ENCODE data around the gene NATD1.

NATD1 gene

DNA sequence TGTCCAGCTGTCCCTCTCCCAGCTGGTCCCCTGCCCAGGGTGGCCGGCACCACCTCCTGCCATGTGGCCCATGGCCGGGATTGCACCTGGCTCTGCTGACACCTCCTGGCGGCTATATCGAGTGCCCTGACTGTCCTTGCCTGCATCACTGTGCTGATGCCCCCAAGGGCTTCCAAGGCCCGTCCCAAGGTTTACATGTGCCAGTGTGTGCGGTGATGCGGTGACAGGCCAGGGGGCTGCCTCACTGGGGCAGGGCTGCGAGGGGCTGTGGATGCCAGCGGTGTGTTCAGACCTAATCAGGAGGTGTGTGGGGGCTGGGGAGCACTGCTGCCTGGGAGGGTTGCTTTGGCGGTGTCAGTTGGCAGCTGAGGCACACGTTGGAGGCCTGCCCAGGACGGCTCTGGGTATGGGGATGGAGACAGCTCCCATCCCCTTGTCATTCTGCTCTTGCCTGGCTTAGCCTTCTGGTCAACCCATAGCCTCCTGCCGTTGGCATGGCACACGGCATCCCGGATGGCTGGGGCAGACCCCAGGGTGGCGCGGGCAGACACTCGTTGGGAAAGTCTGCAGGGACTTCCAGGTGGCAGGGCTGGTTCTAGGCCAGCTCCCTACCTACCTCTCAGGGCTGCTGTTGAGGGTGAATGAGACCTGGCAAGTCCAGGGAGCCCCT is 36.8 kb upstream of the NATD1 start:
- DNase-seq (ENCODE audit: low read depth in 3 of 3), result no peak

DNA sequence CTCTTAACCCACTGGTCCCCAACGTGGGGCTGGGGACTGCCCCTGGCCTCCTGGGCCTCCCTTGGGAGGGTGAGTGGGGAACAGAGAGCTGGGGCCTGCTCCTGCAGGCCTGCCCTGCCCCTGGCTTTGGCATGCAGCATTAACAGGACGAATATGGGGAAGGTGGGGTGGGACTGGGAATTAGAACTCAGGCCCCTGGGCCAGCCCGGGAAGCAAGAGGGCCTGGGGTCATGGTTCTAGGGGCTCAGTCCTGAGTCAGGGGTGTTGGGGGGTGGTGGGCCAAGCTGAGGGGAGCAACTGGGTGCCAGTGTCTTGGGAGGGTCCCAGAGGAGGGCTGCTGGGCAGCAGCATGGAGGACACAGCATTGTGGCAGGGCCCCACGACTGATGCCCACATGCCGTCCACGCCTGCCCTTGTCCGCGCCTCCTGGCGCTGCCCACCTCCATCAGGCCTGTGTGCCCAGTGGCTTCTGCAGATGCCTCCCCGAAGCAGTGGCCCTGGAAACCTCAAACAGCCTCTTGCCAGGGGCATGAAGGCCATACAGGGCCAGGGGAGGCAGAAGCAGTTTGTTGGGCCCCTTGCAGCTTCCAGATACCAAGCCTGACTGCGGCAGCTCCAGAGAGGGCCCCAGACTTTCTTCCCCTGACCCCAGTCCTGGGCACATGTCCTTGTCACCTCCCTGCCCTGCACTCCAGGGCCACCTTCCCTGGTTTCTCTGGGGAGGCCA is 36.1 kb upstream of the NATD1 start:
- DNase-seq (ENCODE audit: low read depth in 3 of 3), result no peak

DNA sequence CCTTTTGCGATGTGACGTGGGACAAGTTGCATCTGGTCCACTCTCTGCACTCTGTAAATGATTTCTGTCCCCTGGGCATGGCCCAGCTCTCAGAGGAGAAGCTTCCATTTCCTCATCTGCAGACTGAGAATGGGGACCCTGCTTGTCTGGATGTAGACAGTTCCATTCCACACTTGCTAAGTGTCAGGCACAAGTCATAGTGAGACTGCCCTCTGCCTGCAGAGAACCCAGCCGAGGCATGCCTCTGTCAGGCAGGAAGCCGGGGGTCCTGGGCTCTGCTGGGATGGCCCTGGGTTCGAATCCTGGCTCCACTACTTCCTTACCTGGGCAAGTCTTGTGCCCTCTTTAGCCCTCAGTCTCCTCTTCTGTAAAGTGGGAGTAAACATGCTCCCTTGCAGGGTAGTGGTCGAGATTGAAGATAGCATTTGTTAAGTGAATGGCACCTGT is 35.4 kb upstream of the NATD1 start:
- peak in 1 of 3 experiments; percentile 50 for DNase-seq (ENCODE audit: low read depth in 3 of 3)

DNA sequence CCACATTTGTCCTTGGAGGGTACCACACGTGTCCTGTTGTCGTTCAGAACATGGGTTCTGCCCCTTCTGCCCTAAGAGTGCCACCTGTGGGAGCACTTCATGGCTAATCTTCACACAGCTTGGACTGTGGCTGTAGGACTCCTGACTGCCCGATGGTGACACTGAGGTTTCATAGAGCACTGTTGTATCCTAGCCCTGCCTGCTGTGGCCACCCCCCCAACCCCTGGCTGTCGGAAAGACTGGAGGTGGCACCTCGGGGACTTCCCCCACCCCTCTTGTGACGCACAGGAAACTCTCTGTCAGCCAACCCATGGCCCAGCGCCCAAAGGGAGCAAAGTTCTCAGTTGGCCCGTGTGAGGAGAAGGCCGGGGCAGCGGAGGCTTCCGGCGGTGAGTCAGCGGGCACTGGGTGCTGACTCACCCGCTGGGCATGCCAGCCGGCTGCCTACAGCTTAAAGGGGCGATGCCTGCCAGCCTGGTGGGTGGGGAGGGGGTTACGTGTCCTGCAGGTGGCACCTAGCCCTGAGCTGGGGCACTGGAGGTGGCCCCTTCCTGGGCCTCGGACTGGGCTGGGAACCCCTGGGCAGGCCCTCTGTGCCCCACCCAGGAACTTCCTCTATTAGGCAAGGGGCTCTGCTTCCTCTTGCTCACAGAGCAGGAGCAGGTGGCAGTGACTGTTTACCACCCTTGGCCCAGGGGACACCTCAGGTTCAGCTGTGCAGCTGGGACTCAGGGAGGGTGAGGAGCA is 34.7 kb upstream of the NATD1 start:
- DNase-seq (ENCODE audit: low read depth in 3 of 3), result peak; percentile 92 to 97 (median 95)

DNA sequence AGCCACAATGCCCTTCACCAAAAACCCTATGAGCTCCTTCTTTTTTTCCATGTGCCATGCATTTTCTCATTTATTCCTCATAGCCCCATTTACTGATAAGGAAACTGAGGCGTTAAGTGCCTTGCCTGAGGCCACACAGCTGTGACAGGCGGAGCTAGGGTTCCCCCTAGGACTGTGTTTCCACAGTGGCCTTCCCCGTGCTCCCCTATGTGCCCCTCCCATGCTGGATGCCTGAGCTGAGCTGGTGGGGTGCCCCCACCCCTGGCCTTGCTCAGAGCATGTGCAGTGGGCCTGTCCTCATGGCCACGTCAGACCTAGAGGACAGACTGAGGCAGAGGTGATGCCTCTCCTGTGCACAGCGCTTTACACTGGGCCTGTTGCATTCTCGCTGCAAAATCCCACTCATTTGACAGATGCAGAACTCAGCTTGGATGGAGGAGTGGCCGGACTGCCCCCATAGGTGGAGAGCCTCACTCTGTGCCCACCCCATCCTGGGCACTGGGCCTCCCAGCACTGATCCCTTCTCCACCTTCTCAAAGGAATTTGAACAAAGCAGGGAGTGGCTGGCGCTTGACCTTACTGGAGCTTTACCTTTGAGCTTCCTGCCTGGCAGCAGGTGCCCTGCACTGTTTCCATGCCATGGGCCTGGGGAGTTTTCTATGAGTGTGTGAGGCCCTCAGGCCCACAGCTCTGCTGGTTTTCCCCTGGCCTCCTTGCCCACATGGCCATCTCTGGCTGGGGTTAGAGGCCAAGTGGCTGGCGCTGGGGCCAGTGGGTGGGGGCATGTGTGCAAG is 33.9 kb upstream of the NATD1 start:
- peak in 1 of 3 experiments; percentile 52 for DNase-seq (ENCODE audit: low read depth in 3 of 3)

DNA sequence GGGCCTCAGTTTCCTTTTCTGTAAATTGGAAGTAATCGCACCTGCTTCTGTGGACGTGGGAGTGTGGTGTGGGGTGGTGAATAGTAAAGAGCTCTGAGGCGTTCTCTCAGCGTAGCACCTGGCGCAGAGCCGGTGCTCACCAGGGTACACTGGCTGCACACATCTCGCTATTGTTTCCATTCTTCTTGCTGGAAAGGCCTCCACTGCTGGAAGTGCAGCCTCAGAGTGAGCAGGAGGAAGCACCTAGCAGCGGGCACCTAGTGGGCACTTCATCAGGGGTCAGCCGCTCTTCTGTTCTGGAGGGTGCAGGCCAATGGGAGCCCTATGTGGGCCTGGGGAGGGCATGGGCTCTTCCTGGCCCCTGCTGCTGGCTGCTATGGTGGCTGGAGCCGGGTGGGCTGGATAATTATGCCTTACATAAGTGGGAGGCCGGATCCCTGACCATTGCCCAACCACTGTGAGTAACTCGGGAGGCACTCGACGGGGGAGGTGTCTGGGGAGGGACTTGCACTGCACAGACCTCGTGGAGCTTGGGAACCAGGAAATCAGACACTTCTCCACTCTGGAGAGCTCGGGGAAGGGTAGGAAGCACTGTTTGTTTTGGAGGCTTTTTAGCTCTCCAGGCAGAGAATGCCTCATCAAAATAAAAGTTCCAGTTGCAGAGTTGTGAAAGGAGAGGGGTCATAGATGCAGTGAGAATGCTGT is 33.0 kb upstream of the NATD1 start:
- no peak for DNase-seq (ENCODE audit: low read depth in 3 of 3)

DNA sequence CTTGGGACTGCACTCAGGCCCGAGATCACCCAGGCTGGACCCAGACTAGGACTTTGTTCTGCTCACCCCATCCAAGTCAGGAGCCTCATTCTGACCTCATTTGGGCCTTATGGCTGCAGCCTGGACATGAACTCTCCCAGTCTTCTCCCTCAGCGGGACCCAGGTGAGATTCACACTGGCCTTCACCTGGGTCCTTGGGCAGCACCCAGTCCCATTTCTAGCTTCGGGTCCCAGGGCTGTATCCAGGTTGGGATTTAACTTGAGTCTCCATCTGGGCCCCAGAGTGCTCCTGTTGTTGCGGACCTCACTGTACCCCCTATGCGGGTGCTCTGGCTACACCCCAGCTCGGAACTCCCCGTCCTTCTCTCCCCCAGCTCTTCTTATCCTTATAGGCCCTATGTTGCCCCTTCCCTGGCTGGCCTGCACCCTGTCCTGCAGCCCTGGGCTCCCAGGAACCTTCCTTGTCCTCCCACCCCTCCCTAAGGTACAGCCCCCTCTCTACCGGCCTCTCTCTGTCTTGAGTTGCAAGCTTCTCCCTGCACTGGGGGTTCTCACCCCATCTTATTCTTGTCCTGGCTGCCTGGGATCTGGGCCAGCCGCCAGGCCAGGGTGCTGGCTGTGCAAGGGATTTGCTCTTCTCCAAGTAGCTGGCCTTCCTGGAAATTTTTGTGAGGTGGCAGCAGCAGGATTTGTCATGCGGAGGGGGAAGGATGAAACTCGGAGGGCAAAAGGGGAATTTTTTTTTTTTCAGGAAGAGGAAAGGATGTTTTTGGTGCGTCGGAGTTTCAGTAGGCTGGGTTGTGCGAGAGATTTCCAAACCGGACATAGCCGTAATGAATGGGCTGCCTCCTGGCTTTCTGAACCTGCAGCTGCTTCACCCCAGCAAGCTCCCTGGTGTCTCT is 32.2 kb upstream of the NATD1 start:
- DNase-seq (ENCODE audit: low read depth in 3 of 3), result no peak

DNA sequence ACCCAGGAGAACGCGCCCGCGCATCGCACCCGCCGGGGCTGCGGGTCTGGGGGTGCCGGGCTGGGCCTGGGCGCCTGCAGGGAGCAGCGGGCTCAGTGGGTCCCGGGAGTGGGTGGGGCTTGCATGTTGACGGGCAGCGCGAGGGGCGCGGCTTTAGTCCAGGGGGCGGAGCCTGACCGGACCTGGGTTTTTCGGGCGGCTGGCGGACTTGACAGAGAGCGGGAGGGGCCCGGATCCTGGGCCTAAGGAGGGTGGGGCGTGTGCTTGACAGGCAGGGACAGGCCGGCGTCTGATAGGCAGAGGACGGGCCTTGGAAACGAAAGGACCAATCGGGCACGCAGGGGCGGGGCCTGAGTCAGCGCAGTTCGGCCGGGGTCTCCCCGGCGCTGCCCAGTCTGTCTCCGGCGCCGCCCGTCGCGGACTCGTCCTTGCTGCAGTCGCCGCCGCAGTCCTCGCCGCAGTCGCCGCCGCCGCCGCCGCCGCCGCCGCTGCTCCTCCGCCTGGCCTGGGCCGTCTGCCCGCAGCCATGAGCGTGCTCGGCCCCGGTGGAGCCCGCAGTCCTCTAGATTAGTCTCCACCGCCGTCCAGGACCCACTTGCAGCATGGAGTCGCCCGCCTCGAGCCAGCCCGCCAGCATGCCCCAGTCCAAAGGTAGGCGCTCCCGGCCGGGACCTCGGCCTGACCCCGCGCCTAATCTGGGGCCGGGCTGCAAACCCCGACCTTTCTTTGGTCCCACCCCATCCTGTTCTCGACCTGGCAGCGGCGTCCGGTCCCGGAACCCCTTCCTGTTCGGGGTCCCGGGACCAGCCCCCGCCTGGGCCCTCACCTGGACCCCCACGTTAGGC is 31.3 kb upstream of the NATD1 start, which contains the start of gene MAP2K3:
Gene MAP2K3 (plus strand): TSS at position 393 of the 845 bp plus-strand sequence. CDS start 210 bp downstream, at position 603.
- DNase-seq (ENCODE audit: low read depth in 3 of 3), result peak; percentile 93 to 98 (median 93)

DNA sequence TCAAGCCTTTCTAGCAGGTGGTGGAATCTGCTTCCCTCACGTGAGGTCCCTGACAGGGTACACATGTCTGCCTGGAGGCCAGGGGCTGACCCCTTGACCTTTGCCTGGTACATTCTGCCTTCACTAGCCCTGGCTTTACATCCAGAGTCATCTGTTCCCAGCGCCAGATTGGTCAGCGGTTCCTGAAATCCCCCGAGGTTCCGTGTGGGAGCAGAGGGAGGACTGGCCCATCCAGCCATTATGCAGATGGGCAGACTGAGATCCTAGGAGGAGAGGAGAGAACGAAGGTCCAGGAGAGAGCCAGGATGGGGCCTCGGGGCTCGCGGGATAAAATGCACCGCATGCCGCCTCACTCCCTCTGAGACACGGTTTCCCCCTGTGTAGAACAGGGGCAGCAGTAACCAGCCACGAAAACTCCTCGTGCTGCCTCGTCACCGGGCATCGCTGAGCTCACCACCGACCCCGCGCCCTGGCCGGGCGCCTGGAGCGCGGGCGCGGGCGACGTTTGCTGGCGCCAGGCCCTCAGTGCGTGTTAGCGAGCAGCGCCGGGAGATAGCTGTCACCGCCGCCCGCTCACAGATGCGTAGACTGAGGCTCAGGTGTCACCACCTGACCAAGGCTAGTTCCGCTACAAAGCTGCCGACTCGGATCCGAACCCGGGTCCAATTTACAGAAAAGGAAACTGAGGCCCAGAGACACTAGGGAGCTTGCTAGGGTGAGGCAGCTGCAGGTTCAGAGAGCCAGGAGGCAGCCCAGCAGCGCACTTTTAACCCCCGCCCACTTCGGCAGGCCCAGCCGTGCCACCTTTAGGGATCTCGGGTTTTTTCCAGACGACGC is 30.5 kb upstream of the NATD1 start:
- DNase-seq (ENCODE audit: low read depth in 3 of 3), result no peak

DNA sequence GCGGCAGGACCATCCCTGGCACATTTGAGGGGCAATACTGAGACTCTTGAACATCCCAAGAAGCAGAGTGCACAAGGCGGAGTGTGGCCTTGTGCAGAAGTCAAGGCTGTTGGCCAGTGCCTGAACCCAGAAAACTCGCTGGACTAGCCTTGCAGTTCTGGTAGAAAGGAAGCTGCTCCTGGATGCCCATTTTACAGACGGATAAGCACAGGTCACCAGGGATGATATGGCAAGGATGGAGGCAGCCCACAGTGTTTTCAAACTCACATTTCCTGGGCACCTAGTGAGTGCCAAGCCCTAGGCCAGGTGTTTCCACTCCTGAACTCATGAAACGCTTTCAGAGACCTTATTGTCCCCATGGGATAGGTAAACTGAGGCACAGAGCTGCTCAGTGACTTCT is 29.6 kb upstream of the NATD1 start:
- no peak for DNase-seq (ENCODE audit: low read depth in 3 of 3)

DNA sequence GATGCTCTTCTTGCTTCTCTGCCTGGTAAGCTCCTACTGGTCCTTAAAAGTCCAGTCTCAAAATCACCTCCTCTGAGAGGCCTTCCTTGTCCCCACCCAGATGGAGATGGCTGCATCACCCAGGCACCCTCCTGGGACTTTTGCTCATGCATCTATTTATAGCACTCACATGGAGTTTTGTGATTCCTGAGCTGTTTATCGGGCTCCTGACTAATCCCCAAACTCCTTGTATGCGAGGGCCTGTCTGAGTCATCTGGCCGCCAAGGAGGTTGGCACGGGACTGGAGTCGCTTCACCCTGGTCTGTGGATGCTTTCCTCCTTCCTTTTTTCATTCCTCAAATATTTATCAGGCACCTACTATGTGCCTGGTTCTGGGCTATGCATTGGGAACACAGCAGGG is 29.0 kb upstream of the NATD1 start:
- DNase-seq (ENCODE audit: low read depth in 3 of 3), result no peak

DNA sequence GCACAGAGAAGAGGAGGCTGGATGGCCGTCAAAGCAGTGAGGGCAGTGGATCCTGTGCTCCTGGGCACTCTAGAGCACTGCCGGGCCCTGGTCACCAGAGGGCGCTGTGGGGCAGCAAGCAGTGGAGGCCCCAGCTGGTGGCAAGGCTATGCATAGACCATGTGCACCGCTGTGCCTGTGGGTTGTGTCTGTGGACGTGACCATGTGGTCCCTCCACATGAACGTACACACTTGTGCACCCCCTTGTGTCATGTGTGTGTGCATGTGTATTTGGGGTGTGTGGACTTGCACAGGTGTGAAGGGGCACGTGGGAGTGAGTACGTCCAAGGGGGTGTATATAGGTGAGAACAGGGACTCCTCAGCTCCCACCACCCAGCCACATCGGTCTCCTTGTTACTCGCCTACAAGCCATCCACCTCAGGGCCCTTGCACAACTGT is 26.9 kb upstream of the NATD1 start:
- DNase-seq (ENCODE audit: low read depth in 3 of 3), result peak; percentile 84 to 89 (median 87)

DNA sequence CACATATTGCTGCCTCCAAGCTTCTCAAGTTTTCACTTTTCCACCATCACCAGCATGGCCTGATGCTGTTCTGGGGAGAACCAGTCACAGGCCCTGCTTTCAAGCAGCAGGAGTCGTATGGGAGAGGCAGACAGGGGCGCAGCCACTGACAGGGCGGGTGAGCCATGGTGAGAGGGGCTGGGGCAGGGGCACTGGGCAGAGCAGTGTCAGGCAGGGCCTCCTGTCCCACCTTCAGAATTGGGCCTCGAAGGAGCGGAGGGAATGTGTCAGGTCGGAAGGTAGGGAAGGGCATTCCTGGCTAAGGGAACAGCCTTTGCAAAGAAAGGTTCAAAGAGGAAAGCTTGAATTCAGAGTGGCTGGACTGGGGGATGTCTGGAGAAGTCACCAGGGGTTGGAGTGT is 26.4 kb upstream of the NATD1 start:
- DNase-seq (ENCODE audit: low read depth in 3 of 3), result no peak

DNA sequence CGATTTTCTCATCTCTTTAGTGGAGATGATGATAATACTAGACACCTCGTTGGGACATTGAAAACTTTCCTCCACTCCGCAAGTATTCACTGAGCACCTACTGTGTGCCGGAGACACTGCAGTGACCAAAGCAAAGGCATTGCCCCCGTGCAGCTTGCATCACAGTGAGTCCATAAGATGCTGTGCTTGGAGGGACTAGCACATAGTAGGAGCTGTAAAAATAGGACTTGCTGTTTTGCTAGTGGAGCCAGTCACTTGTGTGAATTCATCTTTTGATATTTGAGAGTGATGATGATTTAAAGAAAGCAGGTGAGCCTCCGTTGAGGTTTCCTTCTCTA is 26.0 kb upstream of the NATD1 start:
- no peak for DNase-seq (ENCODE audit: low read depth in 3 of 3)

DNA sequence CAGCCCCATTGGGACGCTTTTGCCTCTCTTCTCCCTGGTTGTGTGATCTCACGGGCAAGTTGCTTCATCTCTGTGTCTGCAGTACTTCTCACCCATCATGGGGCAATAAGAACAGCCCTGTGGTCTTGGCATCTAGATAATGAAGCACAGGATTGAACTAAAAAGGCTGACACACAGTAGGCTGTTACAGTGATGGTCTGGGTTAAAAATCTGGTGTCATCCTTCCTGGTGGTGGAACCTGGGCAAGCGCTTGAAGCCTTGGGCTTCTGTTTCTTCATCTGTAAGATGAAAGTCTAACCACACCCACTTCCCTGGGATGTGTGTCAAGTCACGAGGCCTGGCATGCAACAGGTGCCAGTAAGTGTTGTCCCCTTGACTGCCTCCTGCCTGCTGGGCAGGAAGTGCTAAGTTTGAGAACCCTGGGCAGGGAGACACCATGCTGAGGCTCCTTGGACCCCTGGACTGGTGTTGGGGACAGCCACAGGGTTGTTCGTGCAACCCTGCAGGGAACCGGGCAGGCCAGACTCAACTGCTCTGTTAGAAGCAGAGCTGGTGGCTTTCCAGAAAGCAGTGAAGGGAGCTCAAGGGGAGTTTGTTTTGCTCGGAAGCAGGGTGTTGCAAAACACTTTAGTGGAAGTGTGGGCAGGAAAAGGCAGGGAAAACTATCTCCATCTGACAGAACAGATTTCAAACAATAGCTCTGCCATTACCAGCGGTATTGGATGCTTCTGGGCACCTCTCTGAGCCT is 25.4 kb upstream of the NATD1 start:
- DNase-seq (ENCODE audit: low read depth in 3 of 3), result no peak

DNA sequence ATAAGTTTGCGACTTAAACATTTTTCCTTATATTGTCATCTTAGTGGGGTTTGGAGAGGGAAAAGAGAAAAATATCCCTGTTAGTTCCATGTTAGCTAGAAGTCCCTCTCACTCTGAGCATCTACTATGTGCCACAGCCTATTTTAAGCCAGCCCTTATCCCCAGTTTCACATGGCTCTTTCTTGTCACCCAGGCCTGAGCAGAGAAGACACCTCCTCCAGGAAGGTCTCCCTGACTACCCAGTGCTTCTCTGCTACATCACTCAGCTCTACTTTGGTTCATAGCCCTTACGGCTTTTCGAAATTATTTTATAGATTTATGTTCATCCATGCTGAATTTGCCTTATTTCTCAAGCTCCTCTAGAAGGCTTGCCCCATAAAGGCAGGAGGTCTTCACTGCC is 24.1 kb upstream of the NATD1 start:
- DNase-seq (ENCODE audit: low read depth in 3 of 3), result no peak

DNA sequence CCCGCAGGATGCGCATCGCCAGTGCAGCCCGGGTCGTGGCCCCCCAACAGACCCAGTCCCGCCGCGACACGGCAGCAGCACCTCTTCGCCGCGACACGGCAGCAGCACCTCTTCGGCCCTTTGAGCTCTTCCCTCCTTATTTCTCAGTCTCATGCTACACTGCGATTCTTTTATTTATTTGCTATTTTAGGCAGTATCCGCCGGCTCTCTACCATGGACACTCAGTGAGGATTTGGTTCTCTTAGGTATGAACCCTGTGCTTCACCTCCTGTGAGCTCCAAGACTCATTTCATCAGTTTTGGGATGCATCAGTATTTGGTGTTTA is 23.0 kb upstream of the NATD1 start:
- no peak for DNase-seq (ENCODE audit: low read depth in 3 of 3)
